ENCODE measurements around the gene MTCL1. TPM values are rescaled to one million over a fixed set of nuclear protein-coding genes. Genes with fewer than 3 reads are reported as not detected.

Gene MTCL1
- polyA plus RNA-seq, 3 donors, result not detected

- no peak overlapping the region for H3K27ac ChIP-seq (ENCODE audit: low read depth in 1 of 2, low read length in 2 of 2)
- no peak for TF ChIP-seq CTCF (IDR thresholded peaks at IDR 0.05)
- H3K4me2 ChIP-seq (replicated peaks; ENCODE audit: extremely low read depth, low read length, poor library complexity, severe bottlenecking), result no peak overlapping the region
- H3K4me1 Mint-ChIP-seq, result no peaks in the 10 kb centered on the region
- no peak overlapping the region for H2AFZ ChIP-seq (ENCODE audit: insufficient read depth, low read depth, low read length, poor library complexity, severe bottlenecking)
- DNase-seq, result no peak
- H3K27me3 ChIP-seq (ENCODE audit: control insufficient read depth in 2 of 2, insufficient read depth in 2 of 2, low read length in 2 of 2), result no peaks in the 10 kb centered on the region
- H3K27ac Mint-ChIP-seq, result no peak overlapping the region
- H3K4me3 ChIP-seq (replicated peaks in 1 of 3; ENCODE audit: low read depth in 2 of 3, low read length in 3 of 3), result no peak overlapping the region
- no peak overlapping the region for H3K9ac ChIP-seq (ENCODE audit: insufficient read depth, low read length, poor library complexity, severe bottlenecking)
- no peaks in the 10 kb centered on the region for H4K20me1 ChIP-seq (ENCODE audit: insufficient read depth, low read length)
- no peaks in the 10 kb centered on the region for H3K79me2 ChIP-seq (ENCODE audit: insufficient read depth, low read length)
- H3K4me1 ChIP-seq (ENCODE audit: control insufficient read depth in 1 of 2, insufficient read depth in 2 of 2, low read length in 2 of 2), result no peaks in the 10 kb centered on the region
- H3K36me3 ChIP-seq (replicated peaks in 1 of 2; ENCODE audit: control insufficient read depth in 1 of 2, insufficient read depth in 2 of 2, low read length in 2 of 2), result no peaks in the 10 kb centered on the region
- no peaks in the 10 kb centered on the region for H3K36me3 Mint-ChIP-seq
- peaks cover 0 to 2% (median 1%) of the 10 kb centered on the region in 3 donors for H3K27me3 Mint-ChIP-seq (ENCODE audit: low read depth in 3 of 3)
- intact Hi-C loops (cut with micrococcal nuclease), result no loop called here
- H3K9me3 Mint-ChIP-seq, result peaks cover 0 to under 1% (median 0%) of the 10 kb centered on the region in 7 donors
- 97% methylated on average over 14 of the region's 15 CpGs for WGBS (ENCODE audit: insufficient coverage)
- H3K9me3 ChIP-seq (replicated peaks in 1 of 2; ENCODE audit: control insufficient read depth in 1 of 2, insufficient read depth in 1 of 2, low read length in 2 of 2), result no peaks in the 10 kb centered on the region
- no peak overlapping the region for H3K4me3 Mint-ChIP-seq
These were observed 113.6 kb downstream of the MTCL1 start for GRCh38 chr18:8818982-8819381.

GRCh38 chr18:8820396-8821082, 115.2 kb downstream of the MTCL1 start:
- H3K4me2 ChIP-seq (replicated peaks; ENCODE audit: extremely low read depth, low read length, poor library complexity, severe bottlenecking), result no peak overlapping the region
- no peaks in the 10 kb centered on the region for H3K79me2 ChIP-seq (ENCODE audit: insufficient read depth, low read length)
- WGBS (ENCODE audit: insufficient coverage), result 98% methylated on average over 7 of the region's 9 CpGs
- no peak overlapping the region for H3K9ac ChIP-seq (ENCODE audit: insufficient read depth, low read length, poor library complexity, severe bottlenecking)
- intact Hi-C loops (cut with micrococcal nuclease), result no loop called here
- no peaks in the 10 kb centered on the region for H3K36me3 ChIP-seq (replicated peaks in 1 of 2; ENCODE audit: control insufficient read depth in 1 of 2, insufficient read depth in 2 of 2, low read length in 2 of 2)
- H3K4me1 Mint-ChIP-seq, result no peaks in the 10 kb centered on the region
- H3K4me3 ChIP-seq (replicated peaks in 1 of 3; ENCODE audit: low read depth in 2 of 3, low read length in 3 of 3), result no peak overlapping the region
- TF ChIP-seq CTCF (IDR thresholded peaks at IDR 0.05), result no peak
- DNase-seq, result no peak
- no peaks in the 10 kb centered on the region for H3K9me3 ChIP-seq (replicated peaks in 1 of 2; ENCODE audit: control insufficient read depth in 1 of 2, insufficient read depth in 1 of 2, low read length in 2 of 2)
- H2AFZ ChIP-seq (ENCODE audit: insufficient read depth, low read depth, low read length, poor library complexity, severe bottlenecking), result no peak overlapping the region
- H3K4me3 Mint-ChIP-seq, result no peak overlapping the region
- no peaks in the 10 kb centered on the region for H3K27me3 ChIP-seq (ENCODE audit: control insufficient read depth in 2 of 2, insufficient read depth in 2 of 2, low read length in 2 of 2)
- H3K9me3 Mint-ChIP-seq, result peaks cover 0 to 3% (median 0%) of the 10 kb centered on the region in 7 donors
- no peaks in the 10 kb centered on the region for H3K36me3 Mint-ChIP-seq
- H3K27ac Mint-ChIP-seq, result no peak overlapping the region
- H3K27ac ChIP-seq (ENCODE audit: low read depth in 1 of 2, low read length in 2 of 2), result no peak overlapping the region
- H3K27me3 Mint-ChIP-seq (ENCODE audit: low read depth in 3 of 3), result peaks cover 0 to 1% (median 0%) of the 10 kb centered on the region in 3 donors
- H3K4me1 ChIP-seq (ENCODE audit: control insufficient read depth in 1 of 2, insufficient read depth in 2 of 2, low read length in 2 of 2), result no peaks in the 10 kb centered on the region
- no peaks in the 10 kb centered on the region for H4K20me1 ChIP-seq (ENCODE audit: insufficient read depth, low read length)
